Measurements from ENCODE around the gene TMEM151A. TPM values are rescaled to one million over a fixed set of nuclear protein-coding genes. Genes with fewer than 3 reads are reported as not detected.

TMEM151A gene
- polyA plus RNA-seq, 10 donors: 0.08 TPM; not detected in 9

Other genes with a start within 250 kb of the TMEM151A start
- 1 to 10 TPM in 2 of 10 donors, under 1 TPM in 8; 0.22 to 1.1 (median 0.57) TPM for gene GAL3ST3, start 242.7 kb upstream of the TMEM151A start, polyA plus RNA-seq (ENCODE audit: insufficient read length in 10 of 10)
- 100 to 1,000 TPM; 119 to 163 (median 138) TPM for gene SF3B2, start 239.5 kb upstream of the TMEM151A start, polyA plus RNA-seq (ENCODE audit: insufficient read length in 10 of 10)
- gene PACS1, start 221.6 kb upstream of the TMEM151A start, polyA plus RNA-seq (ENCODE audit: insufficient read length in 10 of 10): 10 to 100 TPM; 29.6 to 34.8 (median 32.6) TPM
- gene KLC2, start 34.2 kb upstream of the TMEM151A start, polyA plus RNA-seq (ENCODE audit: insufficient read length in 10 of 10): 10 to 100 TPM; 14.6 to 17.3 (median 16.0) TPM
- 100 to 1,000 TPM in 1 of 10 donors, 10 to 100 TPM in 9; 74.8 to 101 (median 86.7) TPM for gene RAB1B, start 23.3 kb upstream of the TMEM151A start, polyA plus RNA-seq (ENCODE audit: insufficient read length in 10 of 10)
- gene CNIH2, start 13.7 kb upstream of the TMEM151A start, polyA plus RNA-seq (ENCODE audit: insufficient read length in 10 of 10): 1 to 10 TPM; 2.2 to 5.3 (median 3.9) TPM
- 10 to 100 TPM; 33.5 to 59.4 (median 44.9) TPM for gene YIF1A, start 2.8 kb upstream of the TMEM151A start, polyA plus RNA-seq (ENCODE audit: insufficient read length in 10 of 10)
- gene CD248, start 25.1 kb downstream of the TMEM151A start, polyA plus RNA-seq (ENCODE audit: insufficient read length in 10 of 10): 100 to 1,000 TPM in 4 of 10 donors, 10 to 100 TPM in 6; 68.8 to 142 (median 96.3) TPM
- gene RIN1, start 44.5 kb downstream of the TMEM151A start, polyA plus RNA-seq (ENCODE audit: insufficient read length in 10 of 10): 1 to 10 TPM; 3.9 to 8.1 (median 6.0) TPM
- 10 to 100 TPM; 17.6 to 23.3 (median 19.3) TPM for gene BRMS1, start 53.2 kb downstream of the TMEM151A start, polyA plus RNA-seq (ENCODE audit: insufficient read length in 10 of 10)
- 10 to 100 TPM; 16.9 to 25.0 (median 21.3) TPM for gene B4GAT1, start 55.7 kb downstream of the TMEM151A start, polyA plus RNA-seq (ENCODE audit: insufficient read length in 10 of 10)
- gene SLC29A2, start 79.9 kb downstream of the TMEM151A start, polyA plus RNA-seq (ENCODE audit: insufficient read length in 10 of 10): 10 to 100 TPM; 14.5 to 30.4 (median 24.5) TPM
- under 1 TPM; 0.05 to 0.58 (median 0.14) TPM for gene NPAS4, start 129.1 kb downstream of the TMEM151A start, polyA plus RNA-seq (ENCODE audit: insufficient read length in 10 of 10)
- 10 to 100 TPM; 43.8 to 58.6 (median 50.7) TPM for gene MRPL11, start 147.0 kb downstream of the TMEM151A start, polyA plus RNA-seq (ENCODE audit: insufficient read length in 10 of 10)
- gene PELI3, start 175.0 kb downstream of the TMEM151A start, polyA plus RNA-seq (ENCODE audit: insufficient read length in 10 of 10): 1 to 10 TPM; 4.2 to 6.3 (median 5.8) TPM
- gene DPP3, start 188.5 kb downstream of the TMEM151A start, polyA plus RNA-seq (ENCODE audit: insufficient read length in 10 of 10): 10 to 100 TPM; 18.5 to 24.1 (median 20.9) TPM
- 10 to 100 TPM; 11.6 to 31.7 (median 18.2) TPM for gene BBS1, start 218.7 kb downstream of the TMEM151A start, polyA plus RNA-seq (ENCODE audit: insufficient read length in 10 of 10)